ENCODE data around the gene ATP5PF.
"Not testable (repeated sequence)": the region's sequence is repeated elsewhere in the genome, so short reads cannot be mapped to it uniquely, and the experiment has no call there.

Gene ATP5PF, protein sequence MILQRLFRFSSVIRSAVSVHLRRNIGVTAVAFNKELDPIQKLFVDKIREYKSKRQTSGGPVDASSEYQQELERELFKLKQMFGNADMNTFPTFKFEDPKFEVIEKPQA

DNA sequence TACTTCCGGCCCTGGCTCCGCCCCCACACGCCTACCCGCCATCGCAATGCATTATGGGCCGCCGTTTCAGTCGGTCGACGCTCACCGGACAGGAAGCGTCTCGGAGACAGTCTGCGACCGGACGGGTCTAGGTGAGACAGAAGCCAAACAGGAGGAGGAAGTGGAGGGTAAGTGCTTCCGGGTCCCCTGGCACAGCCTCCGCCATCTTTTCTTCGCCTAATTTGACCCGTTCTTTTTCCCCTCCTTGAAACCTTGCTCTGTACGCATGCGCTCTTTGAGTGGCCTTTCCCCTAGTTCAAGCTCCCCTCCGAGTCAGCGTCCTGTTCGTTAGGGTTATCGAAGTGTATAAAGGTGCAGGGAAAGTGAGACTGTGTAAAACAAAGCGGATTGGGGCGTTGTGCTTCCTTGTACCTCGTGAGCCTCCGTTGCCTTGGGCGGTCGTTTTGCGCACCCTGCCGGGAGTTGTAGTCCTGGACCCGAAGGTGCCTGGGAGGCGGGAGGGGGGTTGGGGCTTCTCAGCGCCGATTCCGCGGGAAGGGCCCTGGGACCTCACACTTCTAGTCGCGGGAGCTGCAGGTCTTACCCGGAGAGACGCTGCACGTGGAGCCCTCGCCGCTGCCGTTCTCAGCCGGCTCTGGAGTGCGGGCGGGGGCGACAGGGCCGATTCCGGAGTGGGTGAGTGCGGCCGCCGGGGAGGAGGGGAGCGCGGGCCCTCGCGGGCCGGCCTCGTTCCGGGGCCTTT is at the start of gene ATP5PF, which contains the start of gene GABPA:
ATP5PF (minus strand) TSS at position 1 of the 742 bp plus-strand sequence. CDS start 5,110 bp downstream, outside the sequence.
GABPA (plus strand) TSS at position 69 of the 742 bp plus-strand sequence. CDS start 6,627 bp downstream, outside the sequence.
- DNase-seq, result peak; percentile 97

GRCh38 chr21:25778126-25778875 is 43.6 kb upstream of the ATP5PF start:
- DNase-seq, result not testable (repeated sequence)

DNA sequence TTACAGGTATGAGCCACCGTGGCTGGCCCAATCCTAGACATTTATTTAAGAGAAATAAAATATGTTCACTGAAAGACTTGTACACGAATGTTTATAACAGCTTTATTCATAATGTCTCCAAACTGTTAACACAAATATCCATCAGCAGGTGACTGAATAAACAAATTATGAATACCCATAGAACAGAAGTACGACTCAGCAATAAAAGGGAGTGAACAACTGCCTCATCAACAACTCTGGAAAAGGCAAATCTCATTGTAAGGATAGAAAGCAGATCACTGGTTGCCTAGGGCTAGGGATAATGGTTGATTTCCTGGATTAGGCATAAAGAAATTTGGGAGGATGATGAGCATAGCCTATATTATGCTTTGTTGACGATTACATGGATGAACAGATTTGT is 41.7 kb upstream of the ATP5PF start:
- no peak for DNase-seq

DNA sequence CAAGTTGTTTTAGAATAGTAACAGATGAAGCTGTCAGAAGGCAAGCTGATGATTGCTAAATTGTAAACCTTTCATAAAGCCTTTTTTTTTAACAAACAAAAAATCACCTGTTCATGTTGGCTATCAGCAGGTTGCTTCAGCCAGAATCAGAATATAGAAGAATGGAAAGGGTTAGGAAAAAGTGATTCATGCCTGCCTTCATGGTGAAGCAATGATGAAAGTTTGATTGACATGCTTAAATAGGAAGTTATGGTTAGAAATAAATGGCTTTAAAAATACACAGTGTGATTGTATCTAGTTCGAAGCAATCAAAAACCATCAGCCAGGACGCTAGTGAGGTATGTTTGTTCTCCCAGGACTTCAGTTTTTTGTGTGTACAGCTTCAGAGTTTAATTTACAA is 38.0 kb upstream of the ATP5PF start:
- no peak for DNase-seq

GRCh38 chr21:25767921-25768320 is 33.2 kb upstream of the ATP5PF start:
- DNase-seq, result no peak

DNA sequence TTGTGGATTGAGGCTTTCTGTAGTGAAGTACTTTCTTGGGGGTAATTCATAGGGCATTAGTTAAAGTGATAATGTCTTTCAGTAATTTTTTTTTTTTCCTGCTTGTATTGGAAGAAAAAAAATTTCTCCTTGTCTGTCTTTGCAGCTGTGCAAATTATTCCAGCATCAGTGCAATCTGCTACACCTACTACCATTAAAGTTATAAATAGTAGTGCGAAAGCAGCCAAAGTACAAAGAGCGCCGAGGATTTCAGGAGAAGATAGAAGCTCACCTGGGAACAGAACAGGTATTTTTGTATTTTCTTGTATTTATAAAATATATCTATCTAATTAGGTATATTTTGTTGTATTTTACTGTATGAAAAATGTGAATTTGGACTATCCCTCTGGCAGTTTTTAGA is 29.4 kb upstream of the ATP5PF start:
- DNase-seq, result no peak

DNA sequence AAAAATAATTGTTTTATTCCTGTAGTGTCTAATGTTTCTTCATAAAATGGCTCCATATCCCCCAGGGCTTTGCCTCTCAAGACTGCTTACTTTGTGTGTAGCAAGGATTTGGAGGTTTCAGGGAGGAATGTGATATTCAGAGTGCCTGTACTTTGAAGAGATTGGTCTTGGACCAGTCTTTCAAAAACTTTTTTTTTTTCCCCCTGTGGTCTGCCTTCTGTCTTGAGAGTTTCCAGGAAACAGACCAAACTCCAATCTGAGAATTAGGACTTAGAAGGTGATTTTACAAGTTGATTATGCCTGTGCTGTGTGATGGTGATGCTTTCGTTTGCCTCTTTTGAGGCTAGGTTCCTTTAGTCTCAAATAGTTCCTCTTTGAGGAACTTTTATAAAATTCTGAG is 26.0 kb upstream of the ATP5PF start:
- DNase-seq, result no peak

GRCh38 chr21:25760061-25760460 is 25.4 kb upstream of the ATP5PF start:
- DNase-seq, result no peak

GRCh38 chr21:25759573-25759972 is 24.9 kb upstream of the ATP5PF start:
- DNase-seq, result no peak

DNA sequence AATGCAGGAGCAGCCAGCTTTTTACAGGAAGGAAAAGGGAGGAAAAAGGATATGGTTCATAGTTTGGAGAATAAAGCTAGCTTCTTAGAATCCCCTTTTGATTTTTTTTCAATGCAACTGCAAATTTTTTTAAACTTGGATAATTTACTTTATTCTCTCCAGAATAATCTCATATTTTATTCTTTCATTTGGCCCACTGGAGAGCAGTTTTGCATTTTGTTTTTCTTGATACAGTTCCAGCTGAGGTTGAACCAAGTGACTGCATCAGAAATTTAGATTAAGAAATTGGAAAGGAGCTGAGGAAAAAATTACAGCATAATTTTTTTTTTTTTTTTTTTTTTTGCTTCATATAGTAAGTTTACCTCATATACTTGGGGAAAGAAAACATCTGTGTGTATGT is 22.8 kb upstream of the ATP5PF start:
- no peak for DNase-seq

GRCh38 chr21:25756190-25756932 is 21.7 kb upstream of the ATP5PF start:
- no peak for DNase-seq

- DNase-seq, result no peak
Observed at GRCh38 chr21:25752416-25752815, 17.7 kb upstream of the ATP5PF start.

DNA sequence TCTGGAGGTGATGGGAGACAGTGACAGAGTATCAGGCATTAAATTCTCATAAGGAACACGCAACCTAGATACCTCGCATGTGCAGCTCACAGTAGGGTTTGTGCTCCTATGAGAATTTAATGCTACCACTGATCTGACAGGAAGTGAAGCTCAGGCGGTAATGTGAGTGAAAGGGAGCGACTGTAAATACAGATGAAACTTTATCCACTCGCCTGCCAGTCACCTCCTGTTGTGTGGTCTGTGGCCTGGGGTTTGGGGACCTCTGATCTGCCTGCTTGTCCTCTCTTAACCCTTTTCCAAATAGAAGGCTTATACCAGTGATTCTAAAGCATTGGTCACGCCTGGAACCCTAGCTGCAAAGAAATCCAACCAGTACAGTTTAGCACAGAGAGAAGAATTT is 15.4 kb upstream of the ATP5PF start:
- no peak for DNase-seq

DNA sequence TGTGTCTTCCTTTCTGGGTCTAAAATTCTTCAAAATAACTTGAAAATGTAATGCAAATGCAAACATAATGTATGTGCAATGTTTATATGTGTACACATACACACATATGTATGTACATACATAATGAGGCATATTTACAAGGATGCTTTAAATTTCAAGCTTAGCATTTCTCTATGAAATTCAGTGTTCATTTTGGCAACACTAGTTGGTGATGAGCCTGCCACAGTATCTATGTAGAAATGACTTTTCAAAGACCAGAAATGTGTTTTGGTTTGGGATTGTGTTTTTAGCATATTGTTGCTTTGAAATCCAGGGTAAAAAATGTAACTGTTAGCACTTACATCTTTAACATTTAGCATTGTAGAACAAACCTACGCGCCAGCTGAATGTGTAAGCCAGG is 10.2 kb upstream of the ATP5PF start:
- DNase-seq, result no peak

- DNase-seq, result no peak
Observed at GRCh38 chr21:25742900-25743299, 8.2 kb upstream of the ATP5PF start.

- no peak for DNase-seq
Observed at GRCh38 chr21:25737421-25737820, 2.7 kb upstream of the ATP5PF start.

DNA sequence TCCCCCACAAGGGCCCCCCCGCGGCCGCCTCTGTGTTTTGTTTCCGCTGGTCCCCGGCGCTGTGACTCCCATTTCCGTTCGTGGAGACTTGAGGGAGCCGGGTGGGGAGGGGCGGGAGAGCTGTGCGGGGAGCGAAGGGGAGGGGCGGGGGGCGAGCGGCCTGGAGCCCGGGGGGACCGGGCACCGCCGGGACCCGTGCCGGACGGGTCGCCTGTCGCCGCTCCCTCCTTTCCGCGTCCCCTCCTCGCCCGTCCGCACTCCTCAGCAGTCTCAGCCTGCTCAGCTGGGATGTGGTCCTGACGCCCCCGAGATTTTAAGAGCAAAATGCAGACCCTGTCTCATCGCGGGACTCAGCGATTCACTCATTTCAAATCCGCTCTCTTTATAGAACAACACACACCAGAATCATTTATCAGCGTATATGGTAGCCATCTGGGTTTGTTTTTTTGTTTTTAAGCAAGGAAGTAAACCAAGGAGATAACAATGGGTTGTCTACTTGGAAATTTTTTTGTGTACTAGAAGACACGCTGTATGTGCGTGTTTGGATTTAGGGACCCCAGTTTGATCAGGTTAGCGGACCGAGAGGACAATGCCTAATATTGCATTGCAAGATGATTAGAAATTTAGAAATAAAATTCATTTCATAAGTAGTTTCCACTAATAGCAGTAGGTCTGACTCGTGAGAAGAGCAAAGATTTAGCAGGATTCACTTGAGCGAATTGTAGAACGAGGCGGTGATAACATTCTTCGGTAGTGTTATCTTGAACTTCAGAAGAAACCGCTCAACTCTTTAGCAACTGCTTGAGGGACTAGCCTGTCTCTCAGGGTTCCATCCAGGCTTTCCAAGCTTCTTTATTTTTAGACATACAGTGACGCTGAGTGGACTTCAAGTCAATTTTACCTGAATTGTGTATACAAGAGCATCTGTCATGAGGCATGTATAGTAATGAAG is 1.2 kb upstream of the ATP5PF start:
- DNase-seq, result peak; percentile 67

DNA sequence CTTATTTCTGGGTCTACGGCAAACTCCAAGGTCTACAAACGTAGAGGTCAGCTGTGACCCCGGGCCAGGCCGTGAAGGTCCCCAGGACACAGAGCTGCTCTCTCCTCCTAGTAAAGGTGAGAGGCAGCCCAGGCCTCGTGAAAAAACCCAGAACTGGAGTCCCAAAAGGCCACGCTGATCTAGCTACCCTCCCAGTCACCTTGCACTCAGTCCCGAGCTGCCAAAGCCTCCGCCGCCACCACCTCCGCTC is 125 bp downstream of the ATP5PF start:
- no peak for DNase-seq

DNA sequence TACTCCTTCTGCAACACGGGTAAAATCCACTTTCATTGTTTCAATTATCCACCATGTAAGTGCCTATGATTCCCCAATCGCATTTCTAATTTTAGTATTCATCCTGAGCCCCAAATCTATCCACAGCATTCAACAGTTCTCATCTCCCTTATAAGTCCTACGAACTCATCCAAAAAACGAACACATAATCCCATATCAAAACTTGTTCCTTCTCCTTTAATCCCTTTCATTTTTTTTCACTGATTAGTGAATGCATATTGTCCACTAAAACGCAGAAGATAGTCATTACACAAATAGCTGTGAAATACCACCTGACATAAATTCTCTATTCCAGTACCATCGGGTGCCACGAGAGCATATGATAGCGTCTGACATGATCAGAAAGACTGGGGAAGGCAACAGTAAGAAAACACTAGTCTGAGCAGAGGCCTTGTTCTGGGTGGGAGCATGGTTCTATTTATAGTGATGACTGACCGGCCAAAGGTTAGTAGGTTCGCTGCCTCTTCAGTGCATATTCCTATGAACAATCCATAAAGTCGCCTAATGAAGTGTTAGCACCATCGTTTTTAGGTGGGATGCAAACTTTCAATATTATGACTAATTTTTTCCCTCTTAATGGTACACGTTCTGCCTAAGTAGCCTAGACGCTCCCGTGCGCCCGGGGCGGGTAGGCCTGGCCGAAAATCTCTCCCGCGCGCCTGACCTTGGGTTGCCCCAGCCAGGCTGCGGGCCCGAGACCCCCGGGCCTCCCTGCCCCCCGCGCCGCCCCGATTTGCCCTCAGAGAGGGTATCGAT is 648 bp downstream of the ATP5PF start:
- DNase-seq, result peak; percentile 16

DNA sequence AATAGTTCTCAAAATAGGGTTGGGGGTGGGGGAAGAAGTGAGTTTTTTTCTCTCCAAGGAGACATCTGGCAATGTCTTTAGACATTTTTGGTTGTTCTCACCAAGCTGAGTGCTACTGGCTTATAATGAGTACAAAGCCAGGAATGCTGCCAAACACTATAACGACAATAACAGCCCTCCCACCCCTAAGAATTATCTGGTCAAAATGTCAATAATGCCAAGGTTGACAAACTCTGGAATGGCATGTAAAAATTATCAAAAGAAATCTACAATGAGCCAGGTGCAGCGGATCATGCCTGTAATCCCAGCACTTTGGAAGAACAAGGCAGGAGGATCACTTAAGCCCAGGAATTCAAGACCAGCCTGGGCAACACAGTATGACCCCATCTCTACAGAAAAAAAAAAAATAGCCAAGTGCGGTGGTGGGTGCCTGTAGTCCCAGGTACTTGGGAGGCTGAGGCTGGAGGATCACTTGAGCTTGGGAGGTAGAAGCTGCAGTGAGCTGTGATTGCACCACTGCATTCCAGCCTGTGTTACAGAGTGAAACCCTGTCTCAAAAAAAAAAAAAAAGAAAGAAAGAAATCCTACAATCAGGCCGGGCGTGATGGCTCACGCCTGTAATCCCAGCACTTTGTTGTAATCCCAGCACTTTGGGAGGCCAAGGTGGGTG is 2.5 kb downstream of the ATP5PF start:
- DNase-seq, result no peak

GRCh38 chr21:25722631-25723030 is 12.1 kb downstream of the ATP5PF start:
- DNase-seq, result no peak
